HG02885 (cell line): ENCODE measurements around the gene PEAK1.

Experiments used
- ATAC-seq: cut with Tn5 transposase; IDR thresholded peaks from one replicate; pipeline ENCODE4 v1.9.1; 2021; ENCODE audit warnings: mild to moderate bottlenecking; ENCODE audit not compliant: unreplicated experiment, poor library complexity

The PEAK1 gene

GRCh38 chr15:77371850-77372563 is 47.9 kb downstream of the PEAK1 start:
- no peak for ATAC-seq

- ATAC-seq: no peak
Observed at GRCh38 chr15:77370580-77370979, 49.3 kb downstream of the PEAK1 start.

GRCh38 chr15:77369168-77369567 is 50.7 kb downstream of the PEAK1 start:
- no peak for ATAC-seq

GRCh38 chr15:77367631-77368030 is 52.3 kb downstream of the PEAK1 start:
- no peak for ATAC-seq

- ATAC-seq: no peak
Observed at GRCh38 chr15:77361456-77361855, 58.4 kb downstream of the PEAK1 start.

- no peak for ATAC-seq
Observed at GRCh38 chr15:77358545-77359240, 61.2 kb downstream of the PEAK1 start.

- no peak for ATAC-seq
Observed at GRCh38 chr15:77356305-77356704, 63.6 kb downstream of the PEAK1 start.

- ATAC-seq: no peak
Observed at GRCh38 chr15:77355321-77355720, 64.6 kb downstream of the PEAK1 start.

- no peak for ATAC-seq
Observed at GRCh38 chr15:77354063-77354462, 65.8 kb downstream of the PEAK1 start.

GRCh38 chr15:77352887-77353286 is 67.0 kb downstream of the PEAK1 start:
- no peak for ATAC-seq

- no peak for ATAC-seq
Observed at GRCh38 chr15:77350792-77351191, 69.1 kb downstream of the PEAK1 start.

GRCh38 chr15:77349666-77350065 is 70.2 kb downstream of the PEAK1 start:
- ATAC-seq: no peak

- ATAC-seq: no peak
Observed at GRCh38 chr15:77348511-77348910, 71.4 kb downstream of the PEAK1 start.

GRCh38 chr15:77347197-77347596 is 72.7 kb downstream of the PEAK1 start:
- ATAC-seq: no peak

- ATAC-seq: no peak
Observed at GRCh38 chr15:77346245-77347036, 73.5 kb downstream of the PEAK1 start.

- ATAC-seq: no peak
Observed at GRCh38 chr15:77342807-77343206, 77.1 kb downstream of the PEAK1 start.

GRCh38 chr15:77340245-77340644 is 79.7 kb downstream of the PEAK1 start:
- no peak for ATAC-seq

GRCh38 chr15:77336006-77336405 is 83.9 kb downstream of the PEAK1 start:
- ATAC-seq: no peak

- no peak for ATAC-seq
Observed at GRCh38 chr15:77335298-77335697, 84.6 kb downstream of the PEAK1 start.

GRCh38 chr15:77333166-77333565 is 86.7 kb downstream of the PEAK1 start:
- no peak for ATAC-seq

GRCh38 chr15:77329202-77329601 is 90.7 kb downstream of the PEAK1 start:
- no peak for ATAC-seq
